GM21390 (cell line): ENCODE data around the gene SPSB4.
"Not testable (repeated sequence)": the region's sequence is repeated elsewhere in the genome, so short reads cannot be mapped to it uniquely, and the experiment has no call there.

Experiments used
- ATAC-seq: cut with Tn5 transposase; IDR thresholded peaks from one replicate; pipeline ENCODE4 v1.9.1; 2021; ENCODE audit not compliant: unreplicated experiment

SPSB4 gene

GRCh38 chr3:141093971-141094684 lies 43.0 kb downstream of the SPSB4 start:
- ATAC-seq: no peak

- ATAC-seq: no peak
Measured at GRCh38 chr3:141094790-141095545, 43.8 kb downstream of the SPSB4 start.

GRCh38 chr3:141095546-141095937 lies 44.4 kb downstream of the SPSB4 start:
- ATAC-seq: no peak

GRCh38 chr3:141096164-141096563 lies 45.0 kb downstream of the SPSB4 start:
- no peak for ATAC-seq

DNA sequence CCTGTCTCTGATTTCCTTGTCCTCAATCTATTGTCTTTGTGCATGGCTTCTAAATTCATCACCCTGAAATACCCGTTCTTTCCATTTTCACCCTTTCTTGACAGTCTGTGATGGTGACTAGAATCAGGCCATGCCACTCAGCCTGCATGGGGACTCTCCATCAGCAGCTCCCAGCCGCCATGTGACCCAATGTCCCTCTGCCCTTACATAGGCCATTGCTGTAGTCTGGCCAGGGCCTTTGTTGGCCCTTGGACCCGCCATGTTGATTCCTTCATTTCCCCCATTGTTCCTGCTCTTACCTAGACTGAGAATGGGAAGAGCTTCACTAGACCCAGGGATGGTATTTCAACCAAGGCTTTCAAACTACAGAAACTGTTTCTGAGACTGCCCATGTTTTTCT lies 45.8 kb downstream of the SPSB4 start:
- ATAC-seq: no peak

DNA sequence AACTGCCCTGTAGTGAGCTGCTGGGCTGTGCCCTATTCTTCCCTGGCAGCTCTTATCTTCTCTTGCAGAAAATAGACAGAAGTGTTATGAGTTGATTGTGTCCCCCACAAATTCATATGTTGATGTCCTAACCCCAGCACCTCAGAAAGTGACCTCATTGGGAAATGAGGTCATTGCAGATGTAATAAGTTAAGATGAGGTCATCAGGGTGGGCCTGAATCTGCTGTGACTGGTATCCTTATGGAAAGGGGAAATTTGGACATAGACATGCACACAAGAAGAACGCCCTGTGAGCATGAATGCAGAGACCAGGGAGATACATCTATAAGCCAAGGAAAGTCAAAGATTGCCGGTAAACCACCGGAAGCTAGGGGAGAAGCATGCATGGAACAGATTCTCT lies 49.0 kb downstream of the SPSB4 start:
- no peak for ATAC-seq

- no peak for ATAC-seq
Measured at GRCh38 chr3:141100531-141101320, 49.6 kb downstream of the SPSB4 start.

DNA sequence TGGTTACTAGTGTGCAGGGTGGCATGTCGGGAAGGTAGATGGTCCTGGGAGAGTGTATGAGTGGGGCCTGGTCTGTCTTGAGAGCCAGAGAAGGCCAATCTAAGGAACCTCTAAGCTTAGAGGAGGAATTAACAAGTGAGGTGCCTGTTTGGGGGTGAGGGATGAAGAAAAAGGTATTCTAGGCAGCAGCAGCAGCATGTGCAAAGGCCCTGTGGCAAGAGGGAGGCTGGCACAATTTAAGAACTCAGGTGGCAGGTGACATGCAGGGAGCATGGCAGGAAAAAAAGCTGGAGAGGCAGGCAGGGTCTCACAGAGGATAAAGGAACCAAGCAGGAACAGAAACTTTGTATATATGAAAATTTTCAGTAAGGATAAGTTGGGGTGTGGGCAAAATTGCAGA lies 51.2 kb downstream of the SPSB4 start:
- no peak for ATAC-seq

DNA sequence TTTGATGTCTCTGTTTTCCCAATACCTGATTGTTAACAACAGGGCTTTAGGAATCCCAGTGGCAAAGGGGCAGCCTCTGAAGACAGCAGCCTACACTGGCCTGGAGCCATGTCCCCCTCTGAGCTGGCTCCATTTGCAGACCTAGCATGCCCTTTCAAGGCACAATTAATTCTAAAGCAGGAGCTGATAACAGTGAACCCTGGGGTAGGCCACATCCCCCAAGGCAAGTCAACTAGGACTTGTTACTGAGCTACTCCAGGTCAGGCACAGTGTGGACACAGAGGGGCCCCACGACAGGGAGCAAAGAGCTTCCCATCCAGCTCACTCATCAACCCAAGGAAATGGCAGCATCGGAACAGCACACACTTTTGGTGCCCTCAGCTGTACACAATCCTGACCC lies 51.9 kb downstream of the SPSB4 start:
- ATAC-seq: no peak

DNA sequence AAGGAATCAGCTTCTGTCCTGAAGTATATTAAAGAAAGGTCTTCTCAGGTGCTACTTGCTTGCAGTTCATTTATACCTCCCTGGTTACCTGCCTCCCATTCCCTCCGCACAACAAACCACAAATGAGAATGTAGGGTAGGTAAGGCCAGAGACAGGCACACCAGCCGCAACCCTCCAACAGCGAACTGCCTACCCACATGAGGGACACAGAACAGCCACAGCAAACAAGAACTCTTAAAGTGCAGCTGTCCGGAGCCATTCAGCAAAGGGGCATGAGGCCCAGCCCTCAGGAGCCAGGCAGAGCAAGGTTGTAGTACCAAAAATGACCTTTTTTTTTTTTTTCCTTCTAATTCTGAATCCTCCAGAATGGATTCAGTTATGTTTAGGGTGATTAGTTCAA lies 52.4 kb downstream of the SPSB4 start:
- no peak for ATAC-seq

- no peak for ATAC-seq
Measured at GRCh38 chr3:141104151-141104821, 53.1 kb downstream of the SPSB4 start.

DNA sequence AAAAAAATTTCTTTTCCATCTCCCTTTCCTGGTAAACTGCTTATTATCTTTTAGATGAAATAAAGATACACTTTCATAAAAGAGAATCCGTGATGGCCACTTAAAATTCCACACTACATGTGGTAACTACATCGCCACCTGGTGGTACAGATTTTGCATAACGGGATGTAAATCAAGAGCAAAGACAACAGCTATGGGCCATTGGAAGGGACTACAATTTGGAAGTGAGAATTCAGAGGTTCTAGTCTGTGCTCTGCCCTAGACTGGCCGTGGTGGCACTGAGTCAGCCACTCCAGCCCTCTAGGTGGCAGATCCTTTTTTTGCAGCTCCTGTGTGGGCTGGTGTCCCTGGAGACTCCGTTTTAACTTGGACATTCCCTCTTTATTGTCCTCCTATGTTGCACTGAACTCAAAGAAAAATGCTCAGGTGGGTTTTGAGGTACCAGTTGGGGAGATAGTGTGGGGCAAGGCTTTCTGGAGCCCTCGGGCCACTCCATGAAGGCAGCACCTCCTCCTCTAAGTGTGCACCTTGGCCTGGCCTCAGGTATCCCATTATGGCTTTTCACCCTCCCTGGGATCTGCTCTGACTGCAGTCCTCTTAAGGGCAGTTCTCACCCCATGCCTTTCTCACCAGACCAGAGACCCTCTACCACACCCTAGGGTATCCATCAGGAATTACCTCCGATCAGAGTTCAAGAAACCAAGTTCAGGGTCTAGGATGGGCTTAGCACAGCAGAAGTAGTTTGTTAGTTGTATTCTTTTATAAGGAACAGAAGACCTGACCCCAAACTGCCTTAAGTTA lies 54.9 kb downstream of the SPSB4 start:
- ATAC-seq: no peak

- ATAC-seq: no peak
Measured at GRCh38 chr3:141106842-141107241, 55.7 kb downstream of the SPSB4 start.

- no peak for ATAC-seq
Measured at GRCh38 chr3:141108039-141108438, 56.9 kb downstream of the SPSB4 start.

GRCh38 chr3:141109751-141110150 lies 58.6 kb downstream of the SPSB4 start:
- ATAC-seq: no peak

DNA sequence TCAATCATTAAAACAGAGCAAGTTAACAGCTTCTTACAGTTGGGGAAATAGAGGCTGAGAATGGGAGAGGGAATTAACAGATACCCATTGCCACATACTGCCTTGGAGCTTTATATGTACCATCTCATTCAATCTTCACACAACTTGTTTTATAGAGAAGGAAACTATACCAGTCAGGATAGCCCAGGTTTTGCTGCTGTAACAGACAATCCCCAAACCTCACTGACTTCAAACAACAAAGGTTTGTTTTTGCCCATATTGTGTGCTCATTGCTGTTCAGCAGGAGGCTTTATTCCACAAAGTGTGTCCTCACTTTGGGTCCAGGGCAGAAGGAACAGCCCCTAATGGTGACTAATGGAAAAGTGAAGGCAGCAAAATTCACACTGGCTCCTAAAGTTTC lies 59.2 kb downstream of the SPSB4 start:
- ATAC-seq: no peak

GRCh38 chr3:141111364-141112155 lies 60.4 kb downstream of the SPSB4 start:
- no peak for ATAC-seq

DNA sequence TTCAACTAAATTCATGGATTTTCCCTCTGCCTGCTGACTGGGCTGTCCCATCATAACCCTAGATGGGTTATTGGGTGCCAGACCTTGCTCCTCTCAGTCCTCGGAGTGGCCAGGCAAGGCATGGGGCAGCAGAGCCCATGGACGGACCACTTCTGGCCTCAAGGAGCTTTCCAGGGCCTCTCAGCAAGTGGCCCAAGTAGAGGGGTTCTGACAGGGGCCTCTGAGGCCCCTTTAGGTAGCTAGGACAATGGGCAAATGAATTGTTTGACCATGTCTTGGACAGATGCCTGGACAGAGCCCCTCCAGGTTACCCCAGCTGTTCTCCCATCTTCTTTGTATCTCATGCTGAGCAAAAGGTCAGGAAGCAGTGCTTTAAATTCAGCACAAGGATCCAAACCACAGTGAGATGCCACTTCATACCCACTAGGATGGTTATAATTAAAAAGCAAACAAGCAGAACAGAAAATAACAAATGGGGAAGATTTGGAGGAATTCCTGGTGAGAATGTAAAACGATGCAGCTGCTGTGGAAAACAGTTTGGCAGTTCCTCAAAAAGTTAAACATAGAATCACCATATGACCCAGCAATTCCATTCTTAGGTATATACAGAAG lies 61.6 kb downstream of the SPSB4 start:
- ATAC-seq: no peak

GRCh38 chr3:141113680-141114079 lies 62.5 kb downstream of the SPSB4 start:
- ATAC-seq: not testable (repeated sequence)
